Gastroesophageal sphincter (tissue), 3 donors: Measurements from ENCODE around the gene STARD3.
"Not testable (repeated sequence)": the region's sequence is repeated elsewhere in the genome, so short reads cannot be mapped to it uniquely, and the experiment has no call there.

Source experiments
- CTCF ChIP-seq, 4 experiments: fragments of 200-600 bp in 2 of 4; fragments of 450-650 bp in 2 of 4; sonication (generic) in 1 of 4; IDR thresholded peaks; one replicate each; pipeline ENCODE4 v1.5.1; 2017 to 2019; ENCODE audit warnings: antibody characterized with exemption in 4 of 4, mild to moderate bottlenecking in 2 of 4, moderate library complexity in 2 of 4
- POLR2A ChIP-seq, 2 donors: fragments of 450-650 bp; IDR thresholded peaks; one replicate each; pipeline ENCODE4 v1.6.1; 2017; ENCODE audit warnings: antibody characterized with exemption in 2 of 2, mild to moderate bottlenecking in 2 of 2, moderate library complexity in 1 of 2
- POLR2AphosphoS5 ChIP-seq: sonication (generic); formaldehyde crosslinking; IDR thresholded peaks from one replicate; pipeline ENCODE4 v1.6.1; 2017; ENCODE audit warnings: antibody characterized with exemption

- not testable (repeated sequence) for TF ChIP-seq CTCF (IDR thresholded peaks at IDR 0.05); POLR2AphosphoS5; POLR2A (IDR thresholded peaks at IDR 0.05)
Measured at GRCh38 chr17:39711071-39711470, 74.1 kb downstream of the STARD3 start.
